A549 (cell line): ENCODE data around the gene SUGCT. TPM values are rescaled to one million over a fixed set of nuclear protein-coding genes. Genes with fewer than 3 reads are reported as not detected.

ENCODE experiments used
- ATAC-seq, 2 experiments: fragments of 200-7000 bp in 1 of 2; fragments of >200 bp in 1 of 2; cut with Nextera tagmentation in 1 of 2; cut with Tn5 transposase in 1 of 2; 3 replicates each; pipeline versions ENCODE4 v1.8.0 to v1.9.1; 2018 to 2020; ENCODE audit warnings: mild to moderate bottlenecking in 1 of 2, moderate library complexity in 1 of 2
- CTCF ChIA-PET: fragments of 300-600 bp; sonication (Branson Sonifier 250); formaldehyde crosslinking; extraction: SDS; loops from one replicate; lab custom pipeline; 2021; ENCODE audit warnings: antibody characterized with exemption, inconsistent platforms; lab: Yijun Ruan, JAX
- POLR2A ChIA-PET: fragments of 350-600 bp; formaldehyde crosslinking; extraction: SDS; loops from one replicate; lab custom pipeline; 2021; ENCODE audit warnings: antibody characterized with exemption, inconsistent platforms; lab: Yijun Ruan, JAX
- DNase-seq, 2 experiments: peaks; one replicate each; pipeline versions ENCODE4 v3.0.0 to v3.0.0-alpha.2; 2011 to 2016; ENCODE audit warnings: low read depth in 1 of 2, low spot score in 1 of 2
- FAIRE-seq: peaks from 2 replicates; lab custom pipeline; 2011; peaks lifted over from hg19 to GRCh38; lab: Jason Lieb, UNC
- H3K27ac ChIP-seq, 2 experiments: fragments of >200 bp; sonication (Bioruptor Twin); formaldehyde crosslinking; 3 replicates each; pipeline ENCODE4 v1.5.1; 2016 to 2017
- H3K4me1 ChIP-seq: fragments of >200 bp; sonication (Bioruptor Twin); formaldehyde crosslinking; 3 replicates; pipeline ENCODE4 v1.6.1; 2016
- H3K4me2 ChIP-seq: fragments of >200 bp; sonication (Bioruptor Twin); formaldehyde crosslinking; 3 replicates; pipeline ENCODE4 v1.6.1; 2016
- H3K4me3 ChIP-seq: fragments of >200 bp; sonication (Bioruptor Twin); formaldehyde crosslinking; 3 replicates; pipeline ENCODE4 v1.5.1; 2016
- H3K9me3 ChIP-seq: fragments of >200 bp; sonication (Bioruptor Twin); formaldehyde crosslinking; 3 replicates; pipeline ENCODE4 v1.6.1; 2016
- CHD2 ChIP-seq: fragments of 150-350 bp; IDR thresholded peaks from 2 replicates; pipeline ENCODE4 v1.6.1; 2014; ENCODE audit warnings: low read length; ENCODE audit not compliant: partially characterized antibody
- CHD4 ChIP-seq: fragments of 200-600 bp; sonication (generic); IDR thresholded peaks from 2 replicates; pipeline ENCODE4 v1.6.1; 2016; ENCODE audit warnings: antibody characterized with exemption, mild to moderate bottlenecking, borderline replicate concordance
- E2F6 ChIP-seq: IDR thresholded peaks from 2 replicates; pipeline ENCODE4 v1.6.1; 2012; ENCODE audit warnings: low read depth, borderline replicate concordance
- EHF ChIP-seq: fragments of 250-450 bp; sonication (Bioruptor Pico); IDR thresholded peaks from 2 replicates; pipeline ENCODE4 v1.5.0; 2020; ENCODE audit warnings: mild to moderate bottlenecking
- EP300 ChIP-seq, 2 experiments: fragments of >200 bp; sonication (Bioruptor Twin); formaldehyde crosslinking; IDR thresholded peaks; 2 replicates in 1 of 2; 3 replicates in 1 of 2; pipeline ENCODE4 v1.6.1; 2016 to 2017
- FOXS1 ChIP-seq: fragments of 250-450 bp; sonication (Bioruptor Pico); IDR thresholded peaks from 2 replicates; pipeline ENCODE4 v1.5.0; 2020; ENCODE audit warnings: mild to moderate bottlenecking, moderate library complexity
- HOXB13 ChIP-seq: fragments of 250-450 bp; sonication (Bioruptor Pico); IDR thresholded peaks from 2 replicates; pipeline ENCODE4 v1.5.0; 2020; ENCODE audit warnings: low read depth, mild to moderate bottlenecking, moderate library complexity
- JUN ChIP-seq, 2 experiments: fragments of >200 bp; sonication (Bioruptor Twin); formaldehyde crosslinking; IDR thresholded peaks; 2 replicates in 1 of 2; 3 replicates in 1 of 2; pipeline ENCODE4 v1.6.1; 2016 to 2017
- KDM5A ChIP-seq: fragments of 200-600 bp; sonication (generic); IDR thresholded peaks from 2 replicates; pipeline ENCODE4 v1.6.1; 2016; ENCODE audit warnings: antibody characterized with exemption, mild to moderate bottlenecking
- MAX ChIP-seq: IDR thresholded peaks from 2 replicates; pipeline ENCODE4 v1.6.1; 2012
- MYC ChIP-seq: IDR thresholded peaks from 2 replicates; pipeline ENCODE4 v1.6.1; 2012; ENCODE audit warnings: mild to moderate bottlenecking, inconsistent platforms, low read length, improper control_type of control experiment, borderline replicate concordance
- NFE2L2 ChIP-seq: fragments of 150-350 bp; conservative IDR thresholded peaks from 2 replicates; pipeline ENCODE4 v1.6.1; 2014; ENCODE audit warnings: low read length
- NPAS2 ChIP-seq: fragments of 250-450 bp; sonication (Bioruptor Pico); IDR thresholded peaks from 2 replicates; pipeline ENCODE4 v1.8.0; 2022; ENCODE audit warnings: mild to moderate bottlenecking, moderate library complexity, borderline replicate concordance
- PHF8 ChIP-seq: fragments of 200-600 bp; sonication (generic); IDR thresholded peaks from 2 replicates; pipeline ENCODE4 v1.6.1; 2016; ENCODE audit warnings: low read depth, mild to moderate bottlenecking, antibody characterized with exemption, moderate library complexity, borderline replicate concordance
- RCOR1 ChIP-seq: fragments of 150-350 bp; IDR thresholded peaks from 2 replicates; pipeline ENCODE4 v1.6.1; 2014; ENCODE audit warnings: antibody characterized with exemption, low read length, low read depth
- REST ChIP-seq: fragments of 200-600 bp; sonication (generic); IDR thresholded peaks from 2 replicates; pipeline ENCODE4 v1.6.1; 2016; ENCODE audit warnings: antibody characterized with exemption, mild to moderate bottlenecking, moderate library complexity
- RFX5 ChIP-seq: fragments of 450-650 bp; IDR thresholded peaks from 2 replicates; pipeline ENCODE4 v1.7.1; 2014; ENCODE audit warnings: antibody characterized with exemption, mild to moderate bottlenecking, moderate library complexity
- ZFP36 ChIP-seq: fragments of 450-650 bp; IDR thresholded peaks from 2 replicates; pipeline ENCODE4 v1.6.1; 2014; ENCODE audit warnings: borderline replicate concordance; ENCODE audit not compliant: partially characterized antibody
- WGBS: methylation state at CpG from one replicate; pipeline ENCODE4 v1.1.6; 2017; ENCODE audit errors: missing lambda C conversion rate; 5-methylcytosine and 5-hydroxymethylcytosine counted together
- polyA plus RNA-seq, 4 experiments: library from polyadenylated mRNA; depleted of rRNA in 3 of 4; stranded (reverse); fragments of >200 nt; fragmentation: RNase III in 1 of 4; extraction: RNeasy Plus Mini Kit Qiagen cat#74134 plus additional on column Dnase treatment in 1 of 4; gene quantifications; 2 replicates in 3 of 4; 3 replicates in 1 of 4; pipeline ENCODE4 v1.2.3, GENCODE V29; 2011 to 2017
- TF ChIP-seq, protein P1 (sequence below): fragments of 450-650 bp; IDR thresholded peaks from 2 replicates; pipeline ENCODE4 v1.6.1; 2014; ENCODE audit warnings: antibody characterized with exemption
- TF ChIP-seq, protein P2 (sequence below): fragments of >200 bp; sonication (Bioruptor Twin); formaldehyde crosslinking; IDR thresholded peaks from 3 replicates; pipeline ENCODE4 v1.5.1; 2016

SUGCT gene
- polyA plus RNA-seq, 2 of the 4 experiments (the other 2 are of a cell fraction): 1.4 to 1.6 TPM

DNA sequence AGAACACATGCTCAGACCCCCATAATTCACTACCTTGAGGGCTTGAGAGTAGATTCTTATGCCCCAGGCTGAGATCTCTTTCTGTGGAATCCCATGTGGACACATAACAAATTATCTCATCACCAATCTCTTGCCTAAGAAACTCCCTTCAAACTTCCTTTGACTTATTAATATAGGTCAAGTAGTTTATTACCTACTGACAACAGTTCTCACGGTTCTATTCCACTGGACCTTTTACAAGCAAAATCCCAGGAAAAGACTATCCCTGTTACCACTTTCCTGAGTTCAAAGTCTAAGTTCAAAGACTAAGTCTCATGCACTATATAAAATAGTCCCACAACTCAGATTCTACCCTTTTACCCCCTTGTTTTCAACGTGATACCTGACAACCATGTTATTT, 754.7 kb downstream of the SUGCT start (continued):
- TF ChIP-seq, protein P1, sequence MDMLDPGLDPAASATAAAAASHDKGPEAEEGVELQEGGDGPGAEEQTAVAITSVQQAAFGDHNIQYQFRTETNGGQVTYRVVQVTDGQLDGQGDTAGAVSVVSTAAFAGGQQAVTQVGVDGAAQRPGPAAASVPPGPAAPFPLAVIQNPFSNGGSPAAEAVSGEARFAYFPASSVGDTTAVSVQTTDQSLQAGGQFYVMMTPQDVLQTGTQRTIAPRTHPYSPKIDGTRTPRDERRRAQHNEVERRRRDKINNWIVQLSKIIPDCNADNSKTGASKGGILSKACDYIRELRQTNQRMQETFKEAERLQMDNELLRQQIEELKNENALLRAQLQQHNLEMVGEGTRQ: no peak
- no peak for TF ChIP-seq KDM5A
- no peak for TF ChIP-seq EP300 (IDR thresholded peaks at IDR 0.05)

- H3K4me2 ChIP-seq: no peak overlapping the region
- no peak overlapping the region for H3K4me3 ChIP-seq
- no peaks in the 10 kb centered on the region for H3K9me3 ChIP-seq
- H3K4me1 ChIP-seq: no peaks in the 10 kb centered on the region
- no peak overlapping the region for H3K27ac ChIP-seq
- DNase-seq (no peak), FAIRE-seq (no peak), ATAC-seq (no peak)
- ChIA-PET CTCF (no interaction called here), POLR2A (no interaction called here)
- no peak for TF ChIP-seq JUN (IDR thresholded peaks at IDR 0.05)
- no peak for TF ChIP-seq E2F6
- TF ChIP-seq MYC: no peak
- no peak for TF ChIP-seq RCOR1
- WGBS: 22% methylated on average over 1 of the region's 1 CpG
These were observed 755.4 kb downstream of the SUGCT start for GRCh38 chr7:40890088-40890692.

DNA sequence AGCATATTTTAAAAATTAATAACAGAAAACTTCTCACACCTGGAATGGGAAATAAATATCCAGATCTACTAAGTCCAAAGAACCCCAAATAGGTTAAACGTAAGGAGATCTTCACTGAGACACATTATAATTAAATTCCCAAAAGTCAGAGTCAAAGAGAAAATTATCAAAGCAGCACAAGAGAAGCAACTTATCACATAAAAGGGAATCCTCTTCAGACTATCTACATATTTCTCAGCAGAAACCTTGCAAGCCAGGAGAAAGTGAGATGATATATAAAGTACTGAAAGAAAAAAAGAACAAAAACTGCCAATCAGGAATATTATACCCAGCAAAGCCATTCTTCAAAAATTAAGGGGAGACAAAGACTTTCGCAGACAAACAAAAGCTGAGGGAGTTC, 756.4 kb downstream of the SUGCT start:
- ChIA-PET CTCF (no interaction called here), POLR2A (no interaction called here)
- TF ChIP-seq HOXB13 (CRISPR knock-in tag): no peak
- no peak for TF ChIP-seq EHF (CRISPR knock-in tag)
- no peak overlapping the region for H3K4me2 ChIP-seq
- no peaks in the 10 kb centered on the region for H3K4me1 ChIP-seq
- no peak overlapping the region for H3K27ac ChIP-seq
- ATAC-seq: no peak
- H3K4me3 ChIP-seq: no peak overlapping the region
- no peak for DNase-seq
- no peaks in the 10 kb centered on the region for H3K9me3 ChIP-seq
- FAIRE-seq: no peak
- 25% methylated on average over 2 of the region's 2 CpGs for WGBS

DNA sequence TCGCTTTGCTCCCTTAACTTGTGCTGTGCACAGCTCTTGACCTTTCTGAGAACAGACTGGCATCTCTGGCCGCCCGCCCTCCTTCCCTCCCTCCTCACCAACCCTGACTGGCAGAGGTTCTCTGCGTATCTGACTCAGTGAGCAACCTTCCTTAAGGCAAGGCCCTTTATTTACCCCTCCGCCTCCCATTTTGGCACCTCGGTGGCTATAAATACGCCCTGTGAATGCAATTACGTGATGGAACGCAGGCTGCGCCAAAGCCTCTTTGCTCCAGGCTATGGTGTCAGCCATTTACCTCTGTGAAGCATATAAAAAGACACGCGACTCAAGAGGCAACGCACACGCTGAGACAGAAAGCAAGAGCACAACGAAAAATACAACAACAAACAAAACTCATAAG, 764.3 kb downstream of the SUGCT start:
- Histone ChIP-seq H3K27ac (no peak overlapping the region), H3K4me1 (no peaks in the 10 kb centered on the region), H3K4me3 (no peak overlapping the region), H3K4me2 (no peak overlapping the region), H3K9me3 (no peaks in the 10 kb centered on the region)
- ATAC-seq (no peak), DNase-seq (no peak), FAIRE-seq (no peak)
- TF ChIP-seq, protein P2, sequence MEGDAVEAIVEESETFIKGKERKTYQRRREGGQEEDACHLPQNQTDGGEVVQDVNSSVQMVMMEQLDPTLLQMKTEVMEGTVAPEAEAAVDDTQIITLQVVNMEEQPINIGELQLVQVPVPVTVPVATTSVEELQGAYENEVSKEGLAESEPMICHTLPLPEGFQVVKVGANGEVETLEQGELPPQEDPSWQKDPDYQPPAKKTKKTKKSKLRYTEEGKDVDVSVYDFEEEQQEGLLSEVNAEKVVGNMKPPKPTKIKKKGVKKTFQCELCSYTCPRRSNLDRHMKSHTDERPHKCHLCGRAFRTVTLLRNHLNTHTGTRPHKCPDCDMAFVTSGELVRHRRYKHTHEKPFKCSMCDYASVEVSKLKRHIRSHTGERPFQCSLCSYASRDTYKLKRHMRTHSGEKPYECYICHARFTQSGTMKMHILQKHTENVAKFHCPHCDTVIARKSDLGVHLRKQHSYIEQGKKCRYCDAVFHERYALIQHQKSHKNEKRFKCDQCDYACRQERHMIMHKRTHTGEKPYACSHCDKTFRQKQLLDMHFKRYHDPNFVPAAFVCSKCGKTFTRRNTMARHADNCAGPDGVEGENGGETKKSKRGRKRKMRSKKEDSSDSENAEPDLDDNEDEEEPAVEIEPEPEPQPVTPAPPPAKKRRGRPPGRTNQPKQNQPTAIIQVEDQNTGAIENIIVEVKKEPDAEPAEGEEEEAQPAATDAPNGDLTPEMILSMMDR: no peak
- no peak for TF ChIP-seq FOXS1 (CRISPR knock-in tag)
- TF ChIP-seq HOXB13 (CRISPR knock-in tag): no peak
- TF ChIP-seq ZFP36: no peak
- no peak for TF ChIP-seq NFE2L2
- TF ChIP-seq E2F6: no peak
- no peak for TF ChIP-seq RFX5
- no peak for TF ChIP-seq JUN (IDR thresholded peaks at IDR 0.05)
- no peak for TF ChIP-seq REST
- TF ChIP-seq MAX: no peak
- no peak for TF ChIP-seq CHD4
- no peak for TF ChIP-seq NPAS2 (CRISPR knock-in tag)
- no peak for TF ChIP-seq PHF8
- TF ChIP-seq CHD2: no peak
- POLR2A ChIA-PET: no interaction called here
- CTCF ChIA-PET: no interaction called here
- 25% methylated on average over 15 of the region's 15 CpGs for WGBS
